OCI-LY1 (cell line): ENCODE measurements around the gene FRRS1.

Experiments
- H2AFZ ChIP-seq: fragments of 200-600 bp; sonication (generic), shearing (Covaris generic); 2 replicates; pipeline ENCODE4 v1.6.0; 2014; ENCODE audit warnings: antibody characterized with exemption, mild to moderate bottlenecking, low read length
- H3F3A ChIP-seq: fragments of 200-600 bp; sonication (generic), shearing (Covaris generic); 2 replicates; pipeline ENCODE4 v1.6.0; 2014; ENCODE audit warnings: mild to moderate bottlenecking, antibody characterized with exemption, low read length, moderate library complexity; ENCODE audit not compliant: insufficient read depth
- H3K27ac ChIP-seq: fragments of 200-600 bp; sonication (generic); 2 replicates; pipeline ENCODE4 v1.5.1; 2014; ENCODE audit warnings: low read length, mixed run types, mild to moderate bottlenecking, low read depth; ENCODE audit not compliant: poor library complexity, severe bottlenecking
- H3K27me3 ChIP-seq: fragments of 200-600 bp; sonication (generic); 2 replicates; pipeline ENCODE4 v1.6.0; 2014; ENCODE audit warnings: antibody characterized with exemption, mild to moderate bottlenecking, low read length, moderate library complexity; ENCODE audit not compliant: insufficient read depth
- H3K36me3 ChIP-seq: fragments of 200-600 bp; sonication (generic); 2 replicates; pipeline ENCODE4 v1.6.1; 2014; ENCODE audit warnings: mild to moderate bottlenecking, antibody characterized with exemption, low read length, moderate library complexity, mixed read lengths; ENCODE audit not compliant: insufficient read depth
- H3K4me1 ChIP-seq: fragments of 200-600 bp; sonication (generic); 2 replicates; pipeline ENCODE4 v1.5.1; 2014; ENCODE audit warnings: mild to moderate bottlenecking, low read length, moderate library complexity; ENCODE audit not compliant: insufficient read depth, severe bottlenecking
- H3K4me2 ChIP-seq: fragments of 200-600 bp; sonication (generic), shearing (Covaris generic); 2 replicates; pipeline ENCODE4 v1.6.1; 2014; ENCODE audit warnings: low read length
- H3K4me3 ChIP-seq: fragments of 200-600 bp; sonication (generic); 2 replicates; pipeline ENCODE4 v1.5.1; 2014; ENCODE audit warnings: low read length, low read depth, mild to moderate bottlenecking, mixed read lengths; ENCODE audit not compliant: poor library complexity, severe bottlenecking
- H3K79me2 ChIP-seq: fragments of 200-600 bp; shearing (Covaris generic); 2 replicates; pipeline ENCODE4 v1.6.1; 2016; ENCODE audit warnings: mixed run types, low read length, mixed read lengths; ENCODE audit not compliant: insufficient read depth
- H3K9ac ChIP-seq: fragments of 200-600 bp; sonication (generic), shearing (Covaris generic); 2 replicates; pipeline ENCODE4 v1.6.1; 2014; ENCODE audit warnings: mild to moderate bottlenecking, low read length, mixed read lengths
- H3K9me2 ChIP-seq: fragments of 200-600 bp; sonication (generic), shearing (Covaris generic); 2 replicates; pipeline ENCODE4 v1.6.1; 2014; ENCODE audit warnings: low read depth, mild to moderate bottlenecking, low read length, mixed read lengths
- H3K9me3 ChIP-seq: fragments of 200-600 bp; shearing (Covaris generic); 2 replicates; pipeline ENCODE4 v1.6.1; 2014; ENCODE audit warnings: low read length, mixed read lengths
- H4K20me1 ChIP-seq: fragments of 200-600 bp; sonication (generic), shearing (Covaris generic); 2 replicates; pipeline ENCODE4 v1.6.0; 2016; ENCODE audit warnings: mild to moderate bottlenecking, low read length; ENCODE audit not compliant: insufficient read depth
- EZH2 ChIP-seq: fragments of 200-600 bp; sonication (generic), shearing (Covaris generic); IDR thresholded peaks from 2 replicates; pipeline ENCODE4 v1.8.0; 2017; ENCODE audit warnings: borderline replicate concordance, mixed run types, mild to moderate bottlenecking, antibody characterized with exemption, low read length, moderate library complexity, mixed read lengths
- TF ChIP-seq, protein P1 (sequence below): fragments of 200-600 bp; sonication (generic), shearing (Covaris generic); IDR thresholded peaks from 2 replicates; pipeline ENCODE4 v1.5.1; 2017; ENCODE audit warnings: mild to moderate bottlenecking, antibody characterized with exemption, low read length, moderate library complexity, mixed read lengths

The FRRS1 gene

DNA sequence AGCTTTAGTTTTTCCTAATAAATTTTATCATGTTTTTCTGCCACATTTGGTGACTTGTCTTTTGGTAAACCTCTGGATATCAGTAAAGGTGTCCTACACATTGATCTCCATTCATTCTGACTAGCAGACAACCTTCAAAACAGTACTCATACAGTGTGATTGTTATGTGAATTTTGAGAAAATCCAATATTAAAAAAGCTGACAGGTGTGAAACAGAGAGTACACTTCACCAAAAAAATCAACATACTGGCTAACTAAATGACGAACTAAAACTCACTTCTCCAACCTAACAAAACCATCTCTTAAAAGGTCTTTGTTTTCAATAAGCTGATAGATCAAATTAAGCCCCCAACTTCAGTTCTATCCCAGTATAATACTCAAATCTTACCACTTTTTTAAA lies 1.5 kb downstream of the FRRS1 start:
- Histone ChIP-seq H3K9me3 (0 out of 2 replicates have a peak, but pooled peaks cover 1% of the 10 kb centered on the region), H3K9me2 (no peaks in the 10 kb centered on the region), H3K27ac (no peak overlapping the region), H3K4me2 (peak overlapping the region; percentile 51), H3K36me3 (peaks cover 2% of the 10 kb centered on the region; the same call in 1 of the 2 replicates), H3K79me2 (peaks cover 17% of the 10 kb centered on the region), H3K27me3 (no peaks in the 10 kb centered on the region), H3K4me1 (peaks cover 30% of the 10 kb centered on the region), H3K9ac (no peak overlapping the region), H2AFZ (no peak overlapping the region), H3F3A (no peaks in the 10 kb centered on the region), H3K4me3 (peak overlapping the region; percentile 95), H4K20me1 (no peaks in the 10 kb centered on the region)
- TF ChIP-seq EZH2 = no peak
- TF ChIP-seq, protein P1, sequence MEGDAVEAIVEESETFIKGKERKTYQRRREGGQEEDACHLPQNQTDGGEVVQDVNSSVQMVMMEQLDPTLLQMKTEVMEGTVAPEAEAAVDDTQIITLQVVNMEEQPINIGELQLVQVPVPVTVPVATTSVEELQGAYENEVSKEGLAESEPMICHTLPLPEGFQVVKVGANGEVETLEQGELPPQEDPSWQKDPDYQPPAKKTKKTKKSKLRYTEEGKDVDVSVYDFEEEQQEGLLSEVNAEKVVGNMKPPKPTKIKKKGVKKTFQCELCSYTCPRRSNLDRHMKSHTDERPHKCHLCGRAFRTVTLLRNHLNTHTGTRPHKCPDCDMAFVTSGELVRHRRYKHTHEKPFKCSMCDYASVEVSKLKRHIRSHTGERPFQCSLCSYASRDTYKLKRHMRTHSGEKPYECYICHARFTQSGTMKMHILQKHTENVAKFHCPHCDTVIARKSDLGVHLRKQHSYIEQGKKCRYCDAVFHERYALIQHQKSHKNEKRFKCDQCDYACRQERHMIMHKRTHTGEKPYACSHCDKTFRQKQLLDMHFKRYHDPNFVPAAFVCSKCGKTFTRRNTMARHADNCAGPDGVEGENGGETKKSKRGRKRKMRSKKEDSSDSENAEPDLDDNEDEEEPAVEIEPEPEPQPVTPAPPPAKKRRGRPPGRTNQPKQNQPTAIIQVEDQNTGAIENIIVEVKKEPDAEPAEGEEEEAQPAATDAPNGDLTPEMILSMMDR = no peak

DNA sequence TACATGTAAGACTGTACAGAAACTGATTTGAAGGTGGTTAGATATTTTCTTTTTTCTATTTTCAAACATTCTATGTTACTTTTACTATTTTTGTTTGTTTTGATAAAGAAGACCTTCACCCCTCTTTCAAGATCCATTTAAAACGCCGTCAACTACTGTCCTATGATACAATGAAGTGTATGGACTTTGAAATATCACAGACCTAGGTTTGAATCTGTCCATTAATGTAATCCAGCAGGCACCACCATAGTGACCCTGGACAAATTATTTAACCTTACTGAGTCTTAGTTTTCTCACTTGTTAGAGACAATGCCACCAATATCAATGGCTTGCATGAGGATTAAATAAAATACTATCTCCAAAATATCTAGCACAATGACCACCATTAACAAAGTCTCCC lies 2.0 kb downstream of the FRRS1 start:
- Histone ChIP-seq H4K20me1 (no peaks in the 10 kb centered on the region), H3K36me3 (peaks cover 6% of the 10 kb centered on the region), H3K4me2 (peak overlapping the region; percentile 51; the same call in 1 of the 2 replicates), H3K9me3 (0 out of 2 replicates have a peak, but pooled peaks cover 6% of the 10 kb centered on the region), H3K9ac (no peak overlapping the region), H3K9me2 (no peaks in the 10 kb centered on the region), H3K79me2 (peaks cover 17% of the 10 kb centered on the region), H3F3A (no peaks in the 10 kb centered on the region), H3K27ac (no peak overlapping the region), H3K4me3 (no peak overlapping the region), H3K4me1 (peaks cover 31% of the 10 kb centered on the region), H2AFZ (no peak overlapping the region), H3K27me3 (no peaks in the 10 kb centered on the region)
- TF ChIP-seq, protein P1 = no peak
- TF ChIP-seq EZH2 = no peak

DNA sequence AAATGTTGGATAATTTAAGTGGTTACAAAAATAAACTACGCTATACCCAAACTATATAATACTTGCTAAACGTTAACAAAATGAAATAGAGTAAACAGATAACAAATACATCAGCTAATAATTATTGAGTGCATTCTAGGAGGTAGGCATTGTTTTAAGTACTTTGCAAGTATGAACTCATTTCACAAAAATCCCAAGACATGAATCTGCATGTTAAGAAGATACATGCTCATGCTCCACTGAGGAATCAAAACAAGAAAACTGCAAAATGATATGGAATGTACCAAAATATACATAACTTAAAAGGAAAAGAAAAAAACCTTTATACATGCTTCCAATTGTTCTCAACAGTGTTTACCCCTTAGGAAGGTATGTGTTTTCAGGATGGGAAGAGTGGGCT lies 2.5 kb downstream of the FRRS1 start:
- H3K27ac ChIP-seq = no peak overlapping the region
- no peaks in the 10 kb centered on the region for H4K20me1 ChIP-seq
- H3K4me2 ChIP-seq = 0 out of 2 replicates have a peak overlapping the region, but pooled peaks have one; percentile 51
- H3F3A ChIP-seq = no peaks in the 10 kb centered on the region
- H2AFZ ChIP-seq = no peak overlapping the region
- no peaks in the 10 kb centered on the region for H3K9me2 ChIP-seq
- H3K36me3 ChIP-seq = peaks cover 11% of the 10 kb centered on the region
- H3K4me3 ChIP-seq = no peak overlapping the region
- H3K9ac ChIP-seq = no peak overlapping the region
- 0 out of 2 replicates have a peak, but pooled peaks cover 7% of the 10 kb centered on the region for H3K9me3 ChIP-seq
- peaks cover 17% of the 10 kb centered on the region for H3K79me2 ChIP-seq
- H3K4me1 ChIP-seq = peaks cover 35% of the 10 kb centered on the region
- TF ChIP-seq, protein P1 = no peak
- no peak for TF ChIP-seq EZH2
- H3K27me3 ChIP-seq = no peaks in the 10 kb centered on the region
